SK-N-SH (cell line): ENCODE measurements around the gene ZNF646.

Source experiments
- NRF1 ChIP-seq: IDR thresholded peaks from 2 replicates; pipeline ENCODE4 v1.6.1; 2012; ENCODE audit warnings: low read depth, mild to moderate bottlenecking, low read length
- TF ChIP-seq, protein P1 (sequence below): fragments of 200-600 bp; sonication (generic); IDR thresholded peaks from 2 replicates; pipeline ENCODE4 v1.6.1; 2017; ENCODE audit warnings: antibody characterized with exemption, mild to moderate bottlenecking, moderate library complexity
- TF ChIP-seq, protein P2 (sequence below): IDR thresholded peaks from 2 replicates; pipeline ENCODE4 v1.4.0; 2012; ENCODE audit warnings: low read depth, borderline replicate concordance

DNA sequence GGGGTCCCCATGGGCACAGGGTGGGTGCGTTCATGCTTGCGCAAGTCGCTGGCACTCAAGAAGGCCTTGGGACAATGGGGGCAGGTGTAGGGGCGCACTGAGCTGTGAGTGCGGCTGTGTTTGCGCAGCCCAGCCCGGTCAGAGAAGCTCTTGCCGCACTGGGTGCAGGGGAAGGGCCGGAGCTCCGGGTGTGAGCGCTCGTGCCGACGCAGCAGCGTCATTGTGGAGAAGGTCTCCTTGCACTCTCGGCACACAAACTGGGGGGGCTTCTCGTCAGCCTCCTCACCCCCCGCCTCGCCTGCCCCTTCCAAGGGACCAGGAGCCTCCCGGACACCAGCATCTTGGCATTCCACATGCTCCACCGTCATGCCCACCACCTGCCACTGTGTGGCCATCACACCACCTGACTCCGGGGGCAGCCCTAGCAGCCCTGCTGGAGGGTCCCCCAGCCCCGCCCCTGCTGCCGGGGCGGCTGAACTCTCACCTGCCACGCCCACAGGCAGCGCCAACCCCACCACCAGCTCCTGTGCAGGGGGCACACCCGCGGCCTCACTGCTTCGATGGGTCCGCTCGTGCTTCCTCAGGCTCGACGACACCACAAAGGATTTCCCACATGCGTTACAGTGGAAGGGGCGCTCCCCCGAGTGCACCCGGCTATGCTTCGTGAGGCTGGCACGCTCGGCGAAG lies 13.0 kb upstream of the ZNF646 start:
- TF ChIP-seq, protein P1, sequence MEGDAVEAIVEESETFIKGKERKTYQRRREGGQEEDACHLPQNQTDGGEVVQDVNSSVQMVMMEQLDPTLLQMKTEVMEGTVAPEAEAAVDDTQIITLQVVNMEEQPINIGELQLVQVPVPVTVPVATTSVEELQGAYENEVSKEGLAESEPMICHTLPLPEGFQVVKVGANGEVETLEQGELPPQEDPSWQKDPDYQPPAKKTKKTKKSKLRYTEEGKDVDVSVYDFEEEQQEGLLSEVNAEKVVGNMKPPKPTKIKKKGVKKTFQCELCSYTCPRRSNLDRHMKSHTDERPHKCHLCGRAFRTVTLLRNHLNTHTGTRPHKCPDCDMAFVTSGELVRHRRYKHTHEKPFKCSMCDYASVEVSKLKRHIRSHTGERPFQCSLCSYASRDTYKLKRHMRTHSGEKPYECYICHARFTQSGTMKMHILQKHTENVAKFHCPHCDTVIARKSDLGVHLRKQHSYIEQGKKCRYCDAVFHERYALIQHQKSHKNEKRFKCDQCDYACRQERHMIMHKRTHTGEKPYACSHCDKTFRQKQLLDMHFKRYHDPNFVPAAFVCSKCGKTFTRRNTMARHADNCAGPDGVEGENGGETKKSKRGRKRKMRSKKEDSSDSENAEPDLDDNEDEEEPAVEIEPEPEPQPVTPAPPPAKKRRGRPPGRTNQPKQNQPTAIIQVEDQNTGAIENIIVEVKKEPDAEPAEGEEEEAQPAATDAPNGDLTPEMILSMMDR: no peak
- TF ChIP-seq, protein P2, sequence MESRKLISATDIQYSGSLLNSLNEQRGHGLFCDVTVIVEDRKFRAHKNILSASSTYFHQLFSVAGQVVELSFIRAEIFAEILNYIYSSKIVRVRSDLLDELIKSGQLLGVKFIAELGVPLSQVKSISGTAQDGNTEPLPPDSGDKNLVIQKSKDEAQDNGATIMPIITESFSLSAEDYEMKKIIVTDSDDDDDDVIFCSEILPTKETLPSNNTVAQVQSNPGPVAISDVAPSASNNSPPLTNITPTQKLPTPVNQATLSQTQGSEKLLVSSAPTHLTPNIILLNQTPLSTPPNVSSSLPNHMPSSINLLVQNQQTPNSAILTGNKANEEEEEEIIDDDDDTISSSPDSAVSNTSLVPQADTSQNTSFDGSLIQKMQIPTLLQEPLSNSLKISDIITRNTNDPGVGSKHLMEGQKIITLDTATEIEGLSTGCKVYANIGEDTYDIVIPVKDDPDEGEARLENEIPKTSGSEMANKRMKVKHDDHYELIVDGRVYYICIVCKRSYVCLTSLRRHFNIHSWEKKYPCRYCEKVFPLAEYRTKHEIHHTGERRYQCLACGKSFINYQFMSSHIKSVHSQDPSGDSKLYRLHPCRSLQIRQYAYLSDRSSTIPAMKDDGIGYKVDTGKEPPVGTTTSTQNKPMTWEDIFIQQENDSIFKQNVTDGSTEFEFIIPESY: no peak
- no peak for TF ChIP-seq NRF1
